ENCODE measurements around the gene AMN1.

- TF ChIP-seq EZH2 (IDR thresholded peaks at IDR 0.05; ENCODE audit: low read length, missing control alignments) (no peak), CTCF (conservative IDR thresholded peaks at IDR 0.05 in 1 of 2, IDR thresholded peaks at IDR 0.05 in 1 of 2; ENCODE audit: low read depth in 1 of 2, low read length in 2 of 2) (no peak)
Measured at GRCh38 chr12:31722580-31722979, 6.2 kb downstream of the AMN1 start.
